Middle frontal gyrus (tissue), 1 donor: ENCODE measurements around the gene SFT2D1.
"Not testable (repeated sequence)": the region's sequence is repeated elsewhere in the genome, so short reads cannot be mapped to it uniquely, and the experiment has no call there.

ENCODE experiments used
- DNase-seq: peaks from one replicate; pipeline ENCODE4 v3.0.0-alpha.2; 2015; ENCODE audit warnings: low spot score; ENCODE audit errors: extremely low spot score

The SFT2D1 gene

GRCh38 chr6:166364456-166364855 lies 22.1 kb upstream of the SFT2D1 start:
- no peak for DNase-seq

- not testable (repeated sequence) for DNase-seq
These were observed 20.1 kb upstream of the SFT2D1 start for GRCh38 chr6:166362427-166362826.

DNA sequence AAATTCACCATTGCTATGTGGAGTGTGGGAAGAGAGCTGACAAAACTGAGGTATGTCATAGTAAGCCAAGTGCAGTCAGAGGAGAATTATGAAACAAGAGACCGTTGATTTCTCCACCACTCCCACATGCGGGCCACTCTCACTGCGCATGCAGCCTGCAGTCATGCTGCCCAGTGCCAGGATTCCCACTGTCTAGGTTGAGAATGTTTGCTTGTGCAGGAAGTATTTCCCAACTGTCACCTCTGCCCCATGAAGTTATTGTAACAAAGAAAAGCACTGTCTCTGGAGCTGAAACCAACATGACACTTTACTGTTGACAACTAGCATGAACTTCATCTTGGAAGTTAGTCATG lies 18.7 kb upstream of the SFT2D1 start:
- no peak for DNase-seq

DNA sequence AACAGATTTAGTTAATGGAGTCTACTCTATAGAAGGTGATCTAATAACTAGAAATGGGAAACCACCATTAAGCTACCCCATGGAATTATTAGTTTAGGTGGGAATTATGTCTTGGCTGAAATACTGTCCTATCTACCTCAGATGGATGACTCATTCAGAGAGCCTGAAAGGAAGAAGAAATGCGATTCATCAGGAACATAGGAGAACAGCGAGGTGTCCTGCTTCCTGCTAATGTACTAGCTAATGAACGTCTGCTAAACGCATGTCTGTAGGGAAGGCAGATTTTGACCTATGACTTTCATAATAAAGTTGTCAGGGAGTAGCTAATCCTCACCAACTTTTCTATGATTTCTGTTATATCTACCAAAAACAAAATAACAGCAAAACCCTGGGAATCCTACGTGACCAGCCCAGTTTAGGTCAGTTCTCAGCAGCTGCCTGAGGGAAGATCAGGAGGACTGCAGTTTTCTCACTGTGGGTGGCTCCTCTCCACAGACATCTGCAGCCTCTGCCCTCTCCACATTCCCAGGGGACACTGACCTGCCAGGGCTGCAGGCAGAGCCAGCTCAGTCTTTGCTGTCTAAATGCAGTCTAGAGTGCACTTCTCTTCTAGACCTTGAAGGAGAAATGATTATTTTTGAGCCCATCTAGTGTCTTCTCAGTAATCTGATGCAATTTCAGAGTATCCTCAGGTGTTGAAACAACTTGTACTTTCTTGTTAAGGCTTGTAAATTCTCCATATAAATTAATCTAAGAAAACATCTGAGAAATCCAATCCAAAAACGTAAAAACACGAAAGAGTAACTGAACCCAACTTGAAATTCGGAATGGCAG lies 18.1 kb upstream of the SFT2D1 start:
- no peak for DNase-seq

DNA sequence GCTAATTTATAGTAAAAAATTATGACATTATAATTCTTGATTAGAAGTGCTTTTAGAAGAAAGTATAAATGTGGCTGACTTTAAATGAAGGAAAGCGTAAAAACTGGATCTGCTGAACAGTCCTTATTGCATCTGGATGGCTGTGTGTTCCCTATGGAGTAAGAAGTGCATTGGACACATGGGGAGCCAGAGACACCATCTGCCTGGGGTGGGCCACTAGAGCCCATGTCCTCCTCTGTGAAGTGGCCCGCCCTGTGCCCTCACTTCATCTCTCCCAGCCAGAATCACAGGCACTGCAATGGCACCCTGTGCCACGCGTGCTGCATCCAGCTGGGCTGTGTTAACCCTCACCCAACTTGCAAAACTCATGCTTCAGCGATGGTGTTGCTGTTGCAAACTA lies 13.2 kb upstream of the SFT2D1 start:
- no peak for DNase-seq

- no peak for DNase-seq
These were observed 12.6 kb upstream of the SFT2D1 start for GRCh38 chr6:166354965-166355364.

DNA sequence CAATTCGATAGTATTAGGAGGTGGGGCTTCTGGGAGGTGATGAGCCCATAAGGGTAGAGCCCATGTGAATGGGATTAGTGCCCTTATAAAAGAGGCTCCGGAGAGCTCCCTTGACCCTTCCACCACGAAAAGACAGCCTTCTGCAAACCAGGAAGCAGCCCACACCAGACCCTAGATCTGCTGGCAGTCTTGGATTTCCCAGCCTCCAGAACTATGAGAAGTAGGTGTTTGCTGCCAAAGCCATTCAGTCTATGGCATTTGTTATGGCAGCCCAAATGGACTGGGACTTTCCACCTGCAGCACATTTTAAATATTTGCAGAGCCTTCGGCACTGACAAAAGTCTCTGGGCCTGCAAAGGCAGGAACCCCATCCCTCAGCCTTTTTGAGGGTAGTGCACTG lies 11.8 kb upstream of the SFT2D1 start:
- DNase-seq, result no peak

GRCh38 chr6:166353507-166353906 lies 11.2 kb upstream of the SFT2D1 start:
- no peak for DNase-seq

DNA sequence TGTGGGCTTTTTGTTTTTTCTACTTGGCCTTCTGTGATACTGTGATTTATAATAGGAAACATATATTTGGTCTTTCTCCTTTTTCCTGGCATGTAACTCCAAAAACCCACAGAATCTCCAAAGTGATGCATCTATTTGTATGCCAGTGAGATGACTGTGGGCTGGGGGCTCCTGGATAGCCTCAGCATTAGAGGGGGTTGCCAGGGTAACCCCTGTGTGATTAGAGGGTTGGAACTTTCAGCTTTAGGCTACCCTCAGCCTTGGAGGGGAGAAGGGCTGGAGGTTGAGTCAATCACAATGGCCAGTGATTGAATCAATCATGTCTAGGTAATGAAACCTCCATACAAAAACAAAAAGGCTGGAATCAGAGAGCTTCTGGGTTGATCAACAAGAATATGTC lies 10.6 kb upstream of the SFT2D1 start:
- no peak for DNase-seq

GRCh38 chr6:166351715-166352285 lies 9.5 kb upstream of the SFT2D1 start:
- no peak for DNase-seq

- no peak for DNase-seq
These were observed 6.1 kb upstream of the SFT2D1 start for GRCh38 chr6:166348305-166348949.

DNA sequence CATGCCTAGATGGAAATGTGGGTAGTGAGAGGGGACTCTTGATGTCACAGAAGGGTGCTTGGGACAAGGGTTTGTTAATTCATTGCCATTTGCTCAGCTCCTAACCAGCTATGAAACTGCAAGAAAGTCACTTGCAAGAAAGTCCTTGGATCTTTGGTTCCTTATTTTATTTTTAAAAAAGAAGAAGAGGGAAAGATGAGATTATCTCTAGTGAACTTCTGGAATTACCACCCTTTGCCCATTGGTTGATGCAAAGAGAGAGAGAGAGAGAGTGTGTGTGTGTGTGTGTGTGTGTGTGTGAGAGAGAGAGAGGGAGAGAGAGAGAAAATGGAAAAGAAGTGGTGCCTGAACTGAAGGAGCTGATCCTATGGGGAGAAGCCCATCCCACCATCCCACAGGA lies 4.6 kb upstream of the SFT2D1 start:
- DNase-seq, result no peak

GRCh38 chr6:166346449-166346848 lies 4.1 kb upstream of the SFT2D1 start:
- no peak for DNase-seq

DNA sequence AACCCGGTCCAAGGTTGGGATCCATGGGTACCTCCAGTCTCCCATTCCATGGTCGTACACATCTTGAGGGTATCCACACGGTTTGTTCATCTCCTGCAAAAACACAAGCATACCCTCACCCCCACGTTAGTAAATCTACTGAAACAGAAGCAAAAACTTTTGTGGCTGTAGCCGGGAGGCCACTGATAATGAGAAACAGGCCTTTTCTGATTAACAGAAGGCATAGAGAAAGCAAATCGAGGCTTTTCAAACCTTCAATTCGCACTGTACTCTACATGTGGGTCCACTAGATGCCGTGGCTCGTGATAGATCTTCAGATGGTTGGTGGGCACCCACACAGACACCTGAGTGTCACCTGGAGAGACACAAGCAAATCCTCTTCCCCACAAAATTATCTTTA lies 3.3 kb upstream of the SFT2D1 start:
- not testable (repeated sequence) for DNase-seq

DNA sequence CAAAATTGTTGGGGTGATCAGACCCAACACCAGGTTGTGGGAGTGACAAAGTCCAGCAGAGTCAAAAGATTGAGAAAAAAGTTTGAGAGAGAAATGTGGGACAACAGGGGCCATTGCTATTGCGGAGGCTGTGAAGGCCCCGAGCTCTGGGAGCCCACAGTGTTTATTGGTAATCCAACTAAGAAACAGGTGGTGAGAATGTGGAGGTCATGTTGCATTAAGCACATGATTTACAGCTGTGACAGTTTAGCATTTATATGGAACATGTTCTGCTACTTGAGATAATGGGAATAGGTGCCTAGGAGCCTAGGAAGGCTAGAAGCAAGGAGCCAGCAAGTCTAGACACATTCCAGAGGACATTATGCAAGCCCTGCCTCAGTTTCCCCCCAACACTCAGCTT lies 2.6 kb upstream of the SFT2D1 start:
- not testable (repeated sequence) for DNase-seq

GRCh38 chr6:166344240-166344639 lies 1.9 kb upstream of the SFT2D1 start:
- DNase-seq, result no peak

- no peak for DNase-seq
These were observed 774 bp upstream of the SFT2D1 start for GRCh38 chr6:166343150-166343487.

- no peak for DNase-seq
These were observed 382 bp downstream of the SFT2D1 start for GRCh38 chr6:166341977-166342348.

DNA sequence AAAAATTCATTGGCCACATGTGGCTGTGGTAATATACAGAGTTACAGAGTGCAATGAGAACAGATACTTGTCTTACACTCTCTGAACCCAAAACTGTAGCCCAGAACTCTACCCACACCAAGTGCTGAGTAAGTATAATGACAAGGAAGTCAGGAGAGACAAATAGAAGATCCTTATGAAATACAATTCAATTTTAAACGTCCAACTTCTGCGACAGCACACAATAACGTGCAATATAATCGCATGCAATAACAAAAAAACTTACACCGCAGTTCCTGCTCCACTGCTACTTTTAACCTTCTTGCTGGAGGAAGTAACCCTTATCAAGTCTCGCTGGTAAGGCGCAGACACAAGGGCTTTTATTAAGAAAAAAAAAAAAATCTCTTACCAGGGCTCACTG lies 881 bp downstream of the SFT2D1 start:
- no peak for DNase-seq

GRCh38 chr6:166338854-166339253 lies 3.5 kb downstream of the SFT2D1 start:
- no peak for DNase-seq

- DNase-seq, result no peak
These were observed 5.5 kb downstream of the SFT2D1 start for GRCh38 chr6:166336847-166337246.

- DNase-seq, result no peak
These were observed 6.7 kb downstream of the SFT2D1 start for GRCh38 chr6:166335378-166336302.
